Measurements from ENCODE around the gene SLC33A1.
"Not testable (repeated sequence)": the region's sequence is repeated elsewhere in the genome, so short reads cannot be mapped to it uniquely, and the experiment has no call there.

Gene SLC33A1

GRCh38 chr3:155869691-155870090, 15.5 kb upstream of the SLC33A1 start:
- DNase-seq: no peak
- intact Hi-C loops (cut with DNase I): loop anchor here (2.0 to 10.0 kb wide), 3 partner anchors 15 to 1545 kb away; partner anchors contain the start of genes DHX36 and SLC33A1

- intact Hi-C loops (cut with DNase I): loop anchor here (10.0 kb wide), 1 partner anchor 158 kb away; no protein-coding TSS in a partner anchor
- no peak for DNase-seq
Observed at GRCh38 chr3:155863072-155863784, 9.0 kb upstream of the SLC33A1 start.

- intact Hi-C loops (cut with DNase I): loop anchor here (10.0 kb wide), 1 partner anchor 158 kb away; no protein-coding TSS in a partner anchor
Observed at GRCh38 chr3:155862290-155862982, 8.2 kb upstream of the SLC33A1 start.

GRCh38 chr3:155861476-155862183, 7.4 kb upstream of the SLC33A1 start:
- intact Hi-C loops (cut with DNase I): loop anchor here (10.0 kb wide), 1 partner anchor 157 kb away; no protein-coding TSS in a partner anchor

More at GRCh38 chr3:155862290-155862982, 8.2 kb upstream of the SLC33A1 start:
- DNase-seq: not testable (repeated sequence)

GRCh38 chr3:155860424-155860823, 6.2 kb upstream of the SLC33A1 start:
- not testable (repeated sequence) for DNase-seq
- intact Hi-C loops (cut with DNase I): loop anchor here (10.0 kb wide), 1 partner anchor 156 kb away; no protein-coding TSS in a partner anchor

More at GRCh38 chr3:155861476-155862183, 7.4 kb upstream of the SLC33A1 start:
- DNase-seq: no peak

- no peak for DNase-seq
- intact Hi-C loops (cut with DNase I): loop anchor here (10.0 kb wide), 1 partner anchor 155 kb away; no protein-coding TSS in a partner anchor
Observed at GRCh38 chr3:155859859-155860258, 5.6 kb upstream of the SLC33A1 start.

- peak in 14 of 42 donors; percentile 7 to 48 (median 26) for DNase-seq
Observed at GRCh38 chr3:155853214-155854140, 750 bp downstream of the SLC33A1 start.

GRCh38 chr3:155852341-155852740, 1.9 kb downstream of the SLC33A1 start:
- intact Hi-C loops (cut with DNase I): loop anchor here (5.0 kb wide), 1 partner anchor 45 kb away; the partner anchor contains the start of gene C3orf33
- no peak for DNase-seq

More at GRCh38 chr3:155853214-155854140, 750 bp downstream of the SLC33A1 start:
- intact Hi-C loops (cut with DNase I): loop anchor here (2.0 to 5.0 kb wide), 2 partner anchors 17 to 46 kb away; partner anchors contain the start of genes C3orf33 and GMPS

- DNase-seq; intact Hi-C loops (cut with DNase I): not testable (repeated sequence)
Observed at GRCh38 chr3:155849404-155849803, 4.8 kb downstream of the SLC33A1 start.

- intact Hi-C loops (cut with DNase I): no loop called here
- no peak for DNase-seq
Observed at GRCh38 chr3:155847993-155848392, 6.2 kb downstream of the SLC33A1 start.

GRCh38 chr3:155846119-155846518, 8.1 kb downstream of the SLC33A1 start:
- intact Hi-C loops (cut with DNase I): no loop called here
- DNase-seq: no peak

GRCh38 chr3:155843569-155843968, 10.7 kb downstream of the SLC33A1 start:
- DNase-seq: no peak
- intact Hi-C loops (cut with DNase I): no loop called here

GRCh38 chr3:155835341-155836071, 18.7 kb downstream of the SLC33A1 start:
- intact Hi-C loops (cut with DNase I): no loop called here
- no peak for DNase-seq

GRCh38 chr3:155828490-155829098, 25.6 kb downstream of the SLC33A1 start:
- DNase-seq; intact Hi-C loops (cut with DNase I): not testable (repeated sequence)

- no peak for DNase-seq
- intact Hi-C loops (cut with DNase I): no loop called here
Observed at GRCh38 chr3:155815030-155815545, 39.1 kb downstream of the SLC33A1 start.

GRCh38 chr3:155813224-155813623, 41.0 kb downstream of the SLC33A1 start:
- intact Hi-C loops (cut with DNase I); DNase-seq: not testable (repeated sequence)

- intact Hi-C loops (cut with DNase I): loop anchor here (5.0 kb wide), 1 partner anchor 43 kb away; the partner anchor contains the start of gene SLC33A1
- no peak for DNase-seq
Observed at GRCh38 chr3:155809181-155809580, 45.0 kb downstream of the SLC33A1 start.

All from head of caudate nucleus (tissue), 42 donors.